AG04450 (cell line): Measurements from ENCODE around the gene PPT2. TPM values are rescaled to one million over a fixed set of nuclear protein-coding genes. Genes with fewer than 3 reads are reported as not detected.
"Not testable (repeated sequence)": the region's sequence is repeated elsewhere in the genome, so short reads cannot be mapped to it uniquely, and the experiment has no call there.

Experiments used
- CTCF ChIA-PET: fragments of 300-600, 350-600 bp; formaldehyde crosslinking; extraction: SDS; loops from one replicate; lab custom pipeline; 2022; ENCODE audit warnings: antibody characterized with exemption, inconsistent platforms; lab: Charles Lee
- POLR2A ChIA-PET: fragments of 350-600 bp; formaldehyde crosslinking; extraction: SDS; loops from one replicate; lab custom pipeline; 2021; ENCODE audit warnings: antibody characterized with exemption, inconsistent platforms; lab: Yijun Ruan, JAX
- DNase-seq: peaks from one replicate; pipeline ENCODE4 v3.0.0-alpha.2; 2011; ENCODE audit warnings: low read depth, low spot score
- H3K27ac ChIP-seq: one replicate; pipeline ENCODE4 v1.5.1; 2012; ENCODE audit warnings: low read depth, low read length, control low read depth
- H3K27me3 ChIP-seq: one replicate; pipeline ENCODE4 v1.6.0; 2012; ENCODE audit warnings: low read length; ENCODE audit not compliant: control insufficient read depth, insufficient read depth
- H3K4me3 ChIP-seq: 2 replicates; pipeline ENCODE4 v1.5.1; 2011; ENCODE audit warnings: mild to moderate bottlenecking, low read depth, low read length, control low read depth
- H3K9me3 ChIP-seq: 2 replicates; pipeline ENCODE4 v1.5.1; 2012; ENCODE audit warnings: low read length; ENCODE audit not compliant: control insufficient read depth, insufficient read depth
- polyA plus RNA-seq: library from polyadenylated mRNA; depleted of rRNA; stranded (reverse); fragments of >200 nt; gene quantifications from 2 replicates; pipeline ENCODE4 v1.2.3, GENCODE V29; 2011
- TF ChIP-seq, protein P1 (sequence below): IDR thresholded peaks from 2 replicates; pipeline ENCODE4 v1.5.1; 2011; ENCODE audit warnings: low read depth, low read length, control low read depth, inconsistent platforms

The PPT2 gene
- polyA plus RNA-seq, 1 experiment: 12.6 TPM

DNA sequence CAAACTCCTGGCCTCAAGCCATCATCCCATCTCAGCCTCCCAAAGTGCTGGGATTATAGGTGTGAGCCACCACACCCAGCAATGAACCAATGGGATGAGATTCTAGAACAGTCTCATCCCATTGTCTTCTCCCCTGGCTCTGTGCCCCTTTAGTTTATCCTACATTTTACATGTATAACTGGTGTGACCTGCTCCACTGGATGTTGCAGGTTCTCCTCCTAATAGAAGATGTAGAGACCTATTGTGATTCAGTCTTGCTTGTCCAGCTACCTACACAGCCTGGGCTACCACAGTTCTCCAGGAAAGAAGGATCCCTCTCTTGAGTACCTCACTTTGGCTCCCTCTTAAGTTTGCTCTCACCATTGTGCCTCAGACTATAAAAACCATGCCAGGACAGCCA lies 21.8 kb upstream of the PPT2 start:
- ChIA-PET CTCF (interaction anchor here (0.6 kb wide), 1 partner anchor 245 kb away, joined by 3 read pairs; no protein-coding TSS in a partner anchor), POLR2A (no interaction called here)
- no peak overlapping the region for H3K4me3 ChIP-seq
- H3K27ac ChIP-seq: no peak overlapping the region
- H3K27me3 ChIP-seq: no peaks in the 10 kb centered on the region
- H3K9me3 ChIP-seq: peaks cover 3% of the 10 kb centered on the region; the same call in 1 of the 2 replicates
- TF ChIP-seq, protein P1, sequence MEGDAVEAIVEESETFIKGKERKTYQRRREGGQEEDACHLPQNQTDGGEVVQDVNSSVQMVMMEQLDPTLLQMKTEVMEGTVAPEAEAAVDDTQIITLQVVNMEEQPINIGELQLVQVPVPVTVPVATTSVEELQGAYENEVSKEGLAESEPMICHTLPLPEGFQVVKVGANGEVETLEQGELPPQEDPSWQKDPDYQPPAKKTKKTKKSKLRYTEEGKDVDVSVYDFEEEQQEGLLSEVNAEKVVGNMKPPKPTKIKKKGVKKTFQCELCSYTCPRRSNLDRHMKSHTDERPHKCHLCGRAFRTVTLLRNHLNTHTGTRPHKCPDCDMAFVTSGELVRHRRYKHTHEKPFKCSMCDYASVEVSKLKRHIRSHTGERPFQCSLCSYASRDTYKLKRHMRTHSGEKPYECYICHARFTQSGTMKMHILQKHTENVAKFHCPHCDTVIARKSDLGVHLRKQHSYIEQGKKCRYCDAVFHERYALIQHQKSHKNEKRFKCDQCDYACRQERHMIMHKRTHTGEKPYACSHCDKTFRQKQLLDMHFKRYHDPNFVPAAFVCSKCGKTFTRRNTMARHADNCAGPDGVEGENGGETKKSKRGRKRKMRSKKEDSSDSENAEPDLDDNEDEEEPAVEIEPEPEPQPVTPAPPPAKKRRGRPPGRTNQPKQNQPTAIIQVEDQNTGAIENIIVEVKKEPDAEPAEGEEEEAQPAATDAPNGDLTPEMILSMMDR: no peak
- no peak for DNase-seq

DNA sequence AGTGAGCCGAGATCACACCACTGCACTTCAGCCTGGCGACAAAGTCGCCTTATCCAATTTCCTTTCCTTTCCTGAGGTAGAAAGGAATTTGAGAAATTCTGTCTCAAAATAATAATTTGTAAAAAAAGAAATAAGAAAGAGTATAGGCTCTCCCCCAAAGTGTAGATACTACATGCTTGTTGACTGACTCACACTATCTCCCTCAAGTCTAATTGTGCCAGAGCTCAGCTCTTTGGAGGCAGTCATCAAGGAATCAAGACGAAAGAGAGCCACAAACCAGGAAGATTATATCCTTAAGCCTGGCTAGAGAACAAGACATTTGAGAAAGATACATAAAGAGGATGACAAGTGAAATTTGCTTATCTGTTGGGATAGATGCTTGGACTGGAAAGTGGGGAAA lies 20.2 kb upstream of the PPT2 start:
- Histone ChIP-seq H3K27ac (no peak overlapping the region), H3K9me3 (peaks cover 3% of the 10 kb centered on the region; the same call in 1 of the 2 replicates), H3K27me3 (no peaks in the 10 kb centered on the region), H3K4me3 (no peak overlapping the region)
- DNase-seq: no peak
- POLR2A ChIA-PET: no interaction called here
- CTCF ChIA-PET: no interaction called here
- TF ChIP-seq, protein P1: no peak

DNA sequence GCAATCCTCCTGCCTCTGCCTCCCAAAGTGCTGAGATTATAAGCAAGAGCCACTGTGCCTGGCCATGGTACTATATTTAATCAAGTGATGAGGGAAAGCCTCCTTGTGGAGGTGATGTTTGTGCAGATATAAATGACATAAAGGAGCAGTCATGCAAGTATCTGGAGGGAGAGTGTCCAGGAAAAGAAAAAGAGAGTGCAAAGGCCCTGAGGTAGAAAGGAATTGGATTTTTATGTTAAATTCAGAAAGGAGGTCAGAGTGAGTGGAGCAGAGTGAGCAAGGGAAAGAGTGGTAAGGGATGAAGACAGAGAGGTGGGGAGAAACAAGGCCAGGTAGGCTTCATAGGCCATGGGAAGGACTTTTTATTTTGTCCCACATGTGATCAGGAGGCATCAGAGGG lies 16.5 kb upstream of the PPT2 start:
- peaks cover 11% of the 10 kb centered on the region for H3K27me3 ChIP-seq
- TF ChIP-seq, protein P1: no peak
- ChIA-PET POLR2A (interaction anchor here (0.7 kb wide), 1 partner anchor 34 kb away, joined by 3 read pairs; no protein-coding TSS in a partner anchor), CTCF (no interaction called here)
- H3K27ac ChIP-seq: no peak overlapping the region
- no peaks in the 10 kb centered on the region for H3K9me3 ChIP-seq
- DNase-seq: no peak
- no peak overlapping the region for H3K4me3 ChIP-seq

DNA sequence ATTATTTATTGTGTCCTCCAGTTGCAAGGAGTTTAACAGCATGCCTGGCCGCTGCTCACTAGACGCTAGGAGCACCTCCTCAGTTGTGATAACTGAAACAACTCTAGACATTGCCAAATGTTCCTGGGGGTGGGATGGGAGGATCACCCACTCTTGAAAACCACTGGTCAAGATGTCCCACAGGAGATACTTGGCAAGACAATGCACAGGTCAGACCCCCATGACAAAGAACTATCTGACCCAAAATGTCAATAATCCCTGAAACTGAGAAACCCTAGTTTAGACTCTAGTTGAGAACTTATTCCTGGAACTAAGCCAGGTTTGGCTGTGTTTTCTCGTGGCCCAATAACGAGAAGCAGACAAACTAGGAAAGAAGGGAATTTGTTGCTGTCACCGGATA lies 14.4 kb upstream of the PPT2 start:
- H3K27ac ChIP-seq: no peak overlapping the region
- H3K27me3 ChIP-seq: peaks cover 11% of the 10 kb centered on the region
- ChIA-PET POLR2A (no interaction called here), CTCF (interaction anchor here (0.7 to 1.3 kb wide), 2 partner anchors 56 to 643 kb away, joined by 3 to 9 read pairs; no protein-coding TSS in a partner anchor)
- TF ChIP-seq, protein P1: no peak
- no peak overlapping the region for H3K4me3 ChIP-seq
- no peaks in the 10 kb centered on the region for H3K9me3 ChIP-seq
- DNase-seq: no peak

DNA sequence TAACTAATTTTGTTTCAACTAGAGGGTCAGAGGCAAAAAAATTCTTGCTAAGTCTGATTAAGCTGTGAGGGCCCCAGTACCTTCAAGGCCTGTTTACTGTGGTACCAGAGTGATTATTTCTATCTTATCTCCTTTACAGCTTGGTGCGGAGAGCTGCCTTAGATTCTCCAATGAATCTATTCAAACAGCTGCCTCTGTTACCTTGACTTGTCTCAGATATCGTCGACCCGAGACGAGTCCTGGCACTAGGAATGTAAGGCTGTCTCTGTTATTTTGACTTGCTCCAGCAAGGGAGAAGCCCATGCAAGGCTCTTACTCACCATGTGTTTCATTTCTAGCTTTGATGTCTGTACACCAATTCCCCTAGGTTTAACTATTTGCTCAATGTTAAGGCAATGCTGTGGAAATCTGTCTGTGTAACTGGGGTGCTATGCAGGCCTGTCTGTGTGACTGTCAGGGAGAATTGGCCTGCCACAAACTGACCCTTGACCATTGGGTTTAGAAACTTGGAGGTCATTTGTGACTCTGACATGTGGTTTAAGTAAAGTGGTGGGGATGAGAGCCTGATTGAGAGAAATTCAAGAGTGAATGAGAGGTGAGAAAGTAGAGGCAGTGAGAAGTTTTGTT lies 13.4 kb upstream of the PPT2 start:
- H3K9me3 ChIP-seq: no peaks in the 10 kb centered on the region
- no peak overlapping the region for H3K4me3 ChIP-seq
- TF ChIP-seq, protein P1: no peak
- POLR2A ChIA-PET: interaction anchor here (0.8 kb wide), 1 partner anchor 8 kb away, joined by 3 read pairs; no protein-coding TSS in a partner anchor
- DNase-seq: no peak
- H3K27ac ChIP-seq: no peak overlapping the region
- peaks cover 14% of the 10 kb centered on the region for H3K27me3 ChIP-seq
- CTCF ChIA-PET: interaction anchor here (0.5 to 1.0 kb wide), 2 partner anchors 22 to 326 kb away, joined by 3 read pairs; no protein-coding TSS in a partner anchor

DNA sequence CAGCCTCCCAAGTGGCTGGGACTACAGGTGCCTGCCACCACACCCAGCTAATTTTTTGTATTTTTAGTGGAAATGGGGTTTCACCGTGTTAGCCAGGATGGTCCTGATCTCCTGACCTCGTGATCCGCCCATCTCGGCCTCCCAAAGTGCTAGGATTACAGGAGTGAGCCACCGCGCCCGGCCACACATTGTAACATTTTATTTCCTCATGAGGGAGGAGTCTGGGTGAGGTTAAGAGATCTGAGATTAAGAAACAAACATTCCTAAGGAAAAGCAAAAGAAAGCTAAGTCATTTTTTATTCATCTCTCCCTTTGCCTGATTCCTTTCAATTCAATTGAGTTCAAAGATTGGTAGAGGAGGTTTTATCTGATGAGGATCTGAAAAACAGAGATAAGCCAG lies 9.7 kb upstream of the PPT2 start:
- peaks cover 47% of the 10 kb centered on the region for H3K27me3 ChIP-seq
- CTCF ChIA-PET: interaction anchor here (0.6 kb wide), 1 partner anchor 13 kb away, joined by 9 read pairs; no protein-coding TSS in a partner anchor
- H3K4me3 ChIP-seq, H3K9me3 ChIP-seq, H3K27ac ChIP-seq, POLR2A ChIA-PET, DNase-seq: not testable (repeated sequence)
